HG02840 (cell line): ENCODE data around the gene CCDC85A.

ENCODE experiments used
- ATAC-seq: cut with Tn5 transposase; IDR thresholded peaks from one replicate; pipeline ENCODE4 v1.9.1; 2021; ENCODE audit warnings: mild to moderate bottlenecking, moderate library complexity, moderate number of reproducible peaks; ENCODE audit not compliant: unreplicated experiment, low FRiP score

CCDC85A gene

GRCh38 chr2:56192664-56193305, 9.0 kb downstream of the CCDC85A start:
- ATAC-seq = no peak

DNA sequence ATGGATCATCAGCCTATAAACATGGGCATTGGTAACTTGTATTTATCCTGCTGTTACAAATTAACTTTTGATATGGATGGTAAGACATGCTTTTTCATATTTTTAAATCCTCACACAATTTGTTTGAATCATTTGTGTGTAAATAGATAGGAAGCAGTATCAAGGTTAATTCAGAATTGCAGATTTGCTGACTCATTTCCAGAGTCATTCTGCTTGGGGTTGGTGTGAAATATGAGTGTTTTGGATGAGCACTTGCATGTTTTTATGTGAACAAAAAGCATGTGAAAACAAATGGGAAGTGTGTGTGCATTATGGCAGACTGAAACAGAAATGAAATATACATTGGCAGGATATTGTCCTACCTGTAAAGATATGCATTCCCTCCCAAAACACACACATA, 11.8 kb downstream of the CCDC85A start:
- no peak for ATAC-seq

GRCh38 chr2:56197816-56198215, 14.0 kb downstream of the CCDC85A start:
- no peak for ATAC-seq

GRCh38 chr2:56198936-56199335, 15.1 kb downstream of the CCDC85A start:
- ATAC-seq = no peak

GRCh38 chr2:56199492-56199891, 15.7 kb downstream of the CCDC85A start:
- no peak for ATAC-seq

GRCh38 chr2:56202381-56203121, 18.8 kb downstream of the CCDC85A start:
- ATAC-seq = no peak

DNA sequence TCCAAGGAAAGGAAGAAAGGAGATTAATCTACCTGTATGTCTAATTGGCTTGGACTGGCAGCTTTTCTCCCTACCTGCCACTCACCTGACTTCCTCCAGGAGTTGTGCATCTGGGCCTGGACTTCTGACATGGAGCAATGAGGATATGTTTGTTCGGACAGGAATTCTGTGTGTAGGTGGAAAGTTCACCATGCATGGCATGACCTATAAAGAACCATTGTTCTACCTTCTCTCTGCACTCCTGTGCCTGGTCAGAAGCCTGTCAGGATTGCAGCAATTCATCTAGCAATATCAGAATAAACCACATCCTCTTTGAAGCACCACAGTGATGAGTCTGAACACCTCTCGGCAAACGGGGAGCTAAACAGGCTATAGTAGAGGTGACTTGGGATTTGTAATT, 20.8 kb downstream of the CCDC85A start:
- ATAC-seq = no peak

GRCh38 chr2:56206250-56206649, 22.5 kb downstream of the CCDC85A start:
- ATAC-seq = no peak

DNA sequence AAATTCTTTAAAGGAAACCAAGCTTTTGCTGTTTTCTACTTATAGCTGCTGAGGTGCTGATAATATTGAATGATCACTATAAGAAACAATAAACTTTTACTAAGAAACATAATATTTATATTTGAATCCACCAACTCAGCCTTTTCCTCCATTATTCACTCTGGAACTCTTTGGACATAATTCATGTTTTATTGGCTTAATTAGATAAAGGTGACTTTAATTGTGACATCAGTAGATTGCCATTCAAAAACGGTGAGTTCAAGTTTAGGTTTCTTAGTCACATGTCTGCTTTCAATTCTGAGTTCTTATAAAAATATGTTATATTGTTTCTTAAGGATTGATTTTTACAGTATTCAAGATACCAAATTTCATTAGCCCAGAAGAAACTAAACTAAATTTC, 24.0 kb downstream of the CCDC85A start:
- no peak for ATAC-seq

- no peak for ATAC-seq
Observed at GRCh38 chr2:56208380-56208779, 24.6 kb downstream of the CCDC85A start.

GRCh38 chr2:56209701-56210100, 25.9 kb downstream of the CCDC85A start:
- ATAC-seq = no peak

GRCh38 chr2:56210291-56210690, 26.5 kb downstream of the CCDC85A start:
- no peak for ATAC-seq

DNA sequence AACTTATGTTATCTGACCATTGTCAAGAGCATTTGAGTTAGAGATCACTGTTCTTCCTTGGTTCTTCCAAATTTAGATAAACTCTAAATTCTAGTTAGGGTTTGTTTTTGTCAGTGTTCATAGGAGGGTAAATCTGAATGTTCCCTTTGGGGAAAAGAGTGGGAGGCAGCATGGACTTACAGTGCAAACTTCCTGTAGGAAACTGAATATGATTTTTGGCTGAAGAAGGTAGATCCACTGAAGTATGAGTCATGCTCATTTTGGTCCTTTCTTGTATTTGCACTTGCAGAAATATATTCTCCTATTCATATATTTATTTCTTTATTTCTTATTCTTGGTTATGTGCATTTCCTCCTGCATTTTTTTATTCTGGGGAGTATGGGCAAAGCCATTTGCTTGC, 27.3 kb downstream of the CCDC85A start:
- ATAC-seq = no peak

DNA sequence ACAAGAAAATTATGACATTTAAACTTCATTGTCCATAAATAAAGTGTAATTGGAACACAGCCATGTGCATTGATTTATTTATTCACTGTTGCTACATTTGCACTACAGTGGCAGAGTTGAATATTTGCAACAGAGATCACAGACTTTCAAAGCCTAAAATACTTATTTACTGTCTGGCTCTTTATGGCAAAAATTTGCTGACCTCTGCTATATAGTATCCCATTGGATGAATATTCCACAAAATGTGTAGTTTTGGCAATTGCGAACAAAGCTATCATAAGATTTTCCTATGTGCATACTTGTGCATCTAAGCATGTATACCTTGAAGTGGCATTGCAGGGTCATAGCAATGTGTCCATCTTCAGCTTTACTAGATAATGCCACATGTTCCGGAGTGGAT, 32.1 kb downstream of the CCDC85A start:
- no peak for ATAC-seq

- ATAC-seq = no peak
Observed at GRCh38 chr2:56217106-56217505, 33.3 kb downstream of the CCDC85A start.

- ATAC-seq = no peak
Observed at GRCh38 chr2:56222481-56222880, 38.7 kb downstream of the CCDC85A start.

DNA sequence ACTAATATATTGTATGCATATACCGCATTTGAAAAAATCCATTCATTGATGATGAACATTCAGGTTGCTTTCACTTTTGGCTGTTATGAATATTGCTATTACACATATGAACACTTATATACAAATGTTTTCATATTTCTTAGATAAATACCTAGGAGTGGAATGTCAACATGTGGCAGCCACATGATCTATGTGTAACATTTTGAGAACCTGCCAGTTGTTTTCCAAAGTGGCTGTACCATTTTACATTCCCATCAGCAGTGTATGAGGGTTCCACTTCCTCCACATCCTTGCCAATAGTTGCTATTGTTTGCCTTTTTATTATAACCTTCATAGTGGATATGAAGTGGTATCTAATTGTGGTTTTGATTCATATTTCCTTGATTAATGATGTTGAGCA, 40.5 kb downstream of the CCDC85A start:
- ATAC-seq = no peak

- no peak for ATAC-seq
Observed at GRCh38 chr2:56227811-56228210, 44.0 kb downstream of the CCDC85A start.

- ATAC-seq = no peak
Observed at GRCh38 chr2:56229397-56230060, 45.7 kb downstream of the CCDC85A start.

DNA sequence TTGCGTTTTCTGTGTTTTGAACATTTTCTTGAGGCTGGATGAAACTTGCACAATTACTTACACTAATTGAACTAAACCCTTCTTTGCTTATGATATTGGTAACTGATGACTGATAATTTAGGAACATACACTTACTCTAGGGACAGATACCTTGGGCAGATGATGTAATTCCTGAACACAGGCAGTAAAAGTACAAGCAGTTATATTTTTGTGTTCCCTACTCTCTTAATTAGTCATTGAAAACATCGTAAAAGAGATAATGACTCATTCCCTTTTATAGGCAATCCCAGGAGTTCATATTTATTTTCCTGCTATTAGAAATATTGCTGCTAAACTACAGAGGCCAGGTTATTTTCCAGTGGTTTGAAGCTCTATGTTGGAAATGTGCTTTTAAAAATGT, 46.4 kb downstream of the CCDC85A start:
- no peak for ATAC-seq

DNA sequence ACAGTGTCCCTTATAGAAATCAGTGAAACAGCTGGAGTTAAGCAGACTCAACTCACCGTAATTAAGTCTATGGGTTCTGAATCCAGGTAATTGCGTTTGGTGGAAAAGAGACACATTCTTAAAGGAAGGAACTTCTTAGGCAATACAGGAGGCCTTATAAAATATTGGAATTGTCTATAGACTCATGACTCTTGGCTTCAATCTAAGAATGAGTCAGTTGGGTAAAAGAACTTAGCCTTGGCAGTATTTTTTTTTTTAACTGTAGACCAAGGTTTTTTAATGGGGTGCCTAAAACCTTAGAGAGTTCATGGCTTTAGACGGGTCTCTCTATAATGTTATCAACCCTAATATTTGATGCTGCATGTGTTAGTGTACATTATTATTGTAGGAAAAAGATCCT, 47.6 kb downstream of the CCDC85A start:
- ATAC-seq = no peak

GRCh38 chr2:56232912-56233311, 49.1 kb downstream of the CCDC85A start:
- ATAC-seq = no peak
